Mammary epithelial cell (primary cell): ENCODE results near the gene SLC35E3.

Source experiments
- CTCF ChIP-seq, 2 donors: IDR thresholded peaks in 1 of 2; conservative IDR thresholded peaks in 1 of 2; 2 replicates each; pipeline ENCODE4 v1.5.1; 2011 to 2012; ENCODE audit warnings: inconsistent platforms in 2 of 2, low read length in 2 of 2, mild to moderate bottlenecking in 2 of 2, control low read depth in 1 of 2, low read depth in 1 of 2; ENCODE audit not compliant: insufficient read depth in 1 of 2; ENCODE audit errors: extremely low read depth in 1 of 2
- EZH2 ChIP-seq: IDR thresholded peaks from 2 replicates; pipeline ENCODE4 v1.6.1; 2012; ENCODE audit warnings: low read length, inconsistent platforms, borderline replicate concordance

- no peak for TF ChIP-seq CTCF (conservative IDR thresholded peaks at IDR 0.05 in 1 of 2, IDR thresholded peaks at IDR 0.05 in 1 of 2; ENCODE audit: extremely low read depth in 1 of 2, insufficient read depth in 1 of 2, low read depth in 1 of 2, low read length in 2 of 2)
- TF ChIP-seq EZH2, result no peak
Measured at GRCh38 chr12:68765696-68766095, 19.7 kb downstream of the SLC35E3 start.
